Thyroid gland (tissue), 4 donors: ENCODE measurements around the gene AGBL1.

Source experiments
- CTCF ChIP-seq, 6 experiments: fragments of 200-600 bp in 3 of 6; fragments of 450-650 bp in 3 of 6; sonication (generic) in 3 of 6; IDR thresholded peaks; one replicate each; pipeline ENCODE4 v1.5.1; 2016 to 2019; ENCODE audit warnings: antibody characterized with exemption in 6 of 6, mild to moderate bottlenecking in 2 of 6, inconsistent platforms in 1 of 6, moderate library complexity in 1 of 6
- POLR2A ChIP-seq, 2 donors: fragments of 450-650 bp; IDR thresholded peaks; one replicate each; pipeline ENCODE4 v1.6.1; 2017; ENCODE audit warnings: antibody characterized with exemption in 2 of 2, mild to moderate bottlenecking in 2 of 2, moderate library complexity in 1 of 2

GRCh38 chr15:86647810-86648440 lies 568.3 kb downstream of the AGBL1 start:
- no peak for TF ChIP-seq CTCF (IDR thresholded peaks at IDR 0.05)
- no peak for TF ChIP-seq POLR2A (IDR thresholded peaks at IDR 0.05)
